ENCODE results near the gene SIRPG.

- TF ChIP-seq, protein P1, sequence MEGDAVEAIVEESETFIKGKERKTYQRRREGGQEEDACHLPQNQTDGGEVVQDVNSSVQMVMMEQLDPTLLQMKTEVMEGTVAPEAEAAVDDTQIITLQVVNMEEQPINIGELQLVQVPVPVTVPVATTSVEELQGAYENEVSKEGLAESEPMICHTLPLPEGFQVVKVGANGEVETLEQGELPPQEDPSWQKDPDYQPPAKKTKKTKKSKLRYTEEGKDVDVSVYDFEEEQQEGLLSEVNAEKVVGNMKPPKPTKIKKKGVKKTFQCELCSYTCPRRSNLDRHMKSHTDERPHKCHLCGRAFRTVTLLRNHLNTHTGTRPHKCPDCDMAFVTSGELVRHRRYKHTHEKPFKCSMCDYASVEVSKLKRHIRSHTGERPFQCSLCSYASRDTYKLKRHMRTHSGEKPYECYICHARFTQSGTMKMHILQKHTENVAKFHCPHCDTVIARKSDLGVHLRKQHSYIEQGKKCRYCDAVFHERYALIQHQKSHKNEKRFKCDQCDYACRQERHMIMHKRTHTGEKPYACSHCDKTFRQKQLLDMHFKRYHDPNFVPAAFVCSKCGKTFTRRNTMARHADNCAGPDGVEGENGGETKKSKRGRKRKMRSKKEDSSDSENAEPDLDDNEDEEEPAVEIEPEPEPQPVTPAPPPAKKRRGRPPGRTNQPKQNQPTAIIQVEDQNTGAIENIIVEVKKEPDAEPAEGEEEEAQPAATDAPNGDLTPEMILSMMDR (IDR thresholded peaks at IDR 0.05): no peak
- no peak for TF ChIP-seq MXI1 (IDR thresholded peaks at IDR 0.05; ENCODE audit: low read depth, low read length)
- TF ChIP-seq POLR2AphosphoS5 (IDR thresholded peaks at IDR 0.05; ENCODE audit: low read depth, low read length): no peak
- no peak for TF ChIP-seq REST (IDR thresholded peaks at IDR 0.05; ENCODE audit: low read depth, low read length)
- TF ChIP-seq MAX (IDR thresholded peaks at IDR 0.05; ENCODE audit: low read depth): no peak
- TF ChIP-seq NRF1 (IDR thresholded peaks at IDR 0.05; ENCODE audit: low read depth, low read length): no peak
- TF ChIP-seq GABPA (IDR thresholded peaks at IDR 0.05; ENCODE audit: low read depth): no peak
- no peak for TF ChIP-seq USF1 (IDR thresholded peaks at IDR 0.05; ENCODE audit: borderline replicate concordance, low read depth)
Measured at GRCh38 chr20:1637226-1637625, 20.4 kb downstream of the SIRPG start.
